ENCODE results near the gene PTOV1. TPM values are rescaled to one million over a fixed set of nuclear protein-coding genes. Genes with fewer than 3 reads are reported as not detected.

Gene PTOV1
- polyA plus RNA-seq, 1 experiment = 67.6 TPM

DNA sequence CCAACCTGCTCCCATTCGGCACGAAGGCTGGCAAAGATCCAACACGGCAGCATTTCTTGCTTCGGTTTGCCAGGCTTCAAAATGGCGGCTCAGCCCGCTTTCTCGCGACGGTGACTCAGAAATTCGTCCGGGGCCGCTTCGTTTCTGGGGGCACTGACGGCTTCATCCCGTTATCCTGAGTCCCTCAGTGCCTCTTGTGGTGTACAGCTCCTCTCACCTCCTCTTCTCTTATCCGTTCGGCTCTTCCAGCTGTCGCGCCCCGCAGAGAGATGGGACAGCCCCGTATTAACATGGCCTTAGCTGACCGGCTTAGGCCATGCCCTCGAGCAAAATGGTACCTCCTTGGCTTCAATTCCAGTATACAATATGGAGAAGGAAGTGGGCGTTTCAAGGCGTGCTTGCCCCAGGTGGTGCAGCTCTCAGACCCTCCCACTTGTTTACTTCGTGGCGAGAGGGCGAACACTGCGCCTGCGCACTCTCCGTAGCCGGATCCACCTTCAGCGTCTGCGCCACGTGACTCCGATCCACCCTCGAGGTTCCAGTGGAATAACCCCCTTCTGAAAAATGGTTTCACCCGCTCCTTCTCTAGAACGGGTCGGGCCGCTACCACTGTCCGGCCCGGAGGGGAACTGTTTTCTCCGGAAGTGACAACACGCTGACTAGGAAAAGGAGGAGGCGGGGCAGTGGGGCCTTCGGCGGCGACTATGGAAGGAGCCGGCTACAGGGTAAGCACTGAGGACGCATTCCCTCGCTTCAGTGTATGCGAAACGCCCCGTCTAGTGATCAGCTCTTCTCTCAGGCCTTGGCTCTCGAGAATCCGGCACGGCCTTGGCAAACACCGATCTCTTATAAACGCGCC, 26.3 kb downstream of the PTOV1 start, which contains the start of the genes AKT1S1 and TBC1D17:
Gene AKT1S1 (minus strand): TSS at position 336 of the 859 bp plus-strand sequence. CDS start 4,060 bp downstream, outside the sequence.
Gene TBC1D17 (plus strand): TSS at position 683 of the 859 bp plus-strand sequence. CDS start 22 bp downstream, at position 705.
- POLR2A ChIA-PET = interaction anchor here (0.6 to 1.2 kb wide), 5 partner anchors 12 to 201 kb away, joined by 3 to 4 read pairs (median 3); partner anchors contain the start of gene PTOV1

DNA sequence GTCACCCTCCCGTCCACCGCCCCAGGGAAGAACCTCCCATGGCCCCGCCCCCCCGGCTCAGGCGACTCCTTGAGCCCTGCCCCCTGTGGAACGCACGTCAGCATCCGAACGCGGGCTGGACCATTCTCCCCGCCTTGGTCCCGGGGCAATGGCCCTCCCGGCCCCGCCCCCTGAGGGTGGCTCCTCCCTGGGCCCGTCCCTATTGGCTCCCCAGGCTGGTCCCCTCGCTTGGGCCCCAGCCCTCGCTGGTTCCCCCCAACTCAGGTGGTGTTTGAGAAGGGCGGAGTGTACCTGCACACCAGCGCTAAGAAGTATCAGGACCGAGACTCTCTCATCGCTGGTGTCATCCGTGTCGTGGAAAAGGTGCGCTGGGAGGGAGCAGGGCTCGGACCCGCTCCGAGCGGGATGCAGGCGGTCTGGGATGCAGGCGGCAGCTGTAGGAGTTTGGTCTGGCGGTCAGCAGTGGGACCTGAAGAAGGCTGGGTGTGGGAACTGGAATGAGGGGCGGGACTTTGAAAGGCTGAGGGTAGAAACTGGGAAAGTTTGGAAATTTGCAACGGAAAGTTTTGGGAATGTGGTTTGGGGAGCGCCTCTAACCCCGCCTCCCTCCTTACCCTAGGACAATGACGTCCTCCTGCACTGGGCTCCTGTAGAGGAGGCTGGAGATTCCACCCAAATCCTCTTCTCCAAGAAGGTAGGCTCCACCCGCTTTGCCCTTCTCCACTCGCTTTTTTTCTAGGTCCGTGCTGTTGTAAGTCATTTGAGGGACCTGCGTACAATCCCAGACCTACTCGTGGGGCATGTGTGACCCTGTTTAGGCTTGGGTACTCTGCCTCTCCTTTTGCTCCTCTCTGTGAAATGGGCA, 27.2 kb downstream of the PTOV1 start:
- TF ChIP-seq, protein P1, sequence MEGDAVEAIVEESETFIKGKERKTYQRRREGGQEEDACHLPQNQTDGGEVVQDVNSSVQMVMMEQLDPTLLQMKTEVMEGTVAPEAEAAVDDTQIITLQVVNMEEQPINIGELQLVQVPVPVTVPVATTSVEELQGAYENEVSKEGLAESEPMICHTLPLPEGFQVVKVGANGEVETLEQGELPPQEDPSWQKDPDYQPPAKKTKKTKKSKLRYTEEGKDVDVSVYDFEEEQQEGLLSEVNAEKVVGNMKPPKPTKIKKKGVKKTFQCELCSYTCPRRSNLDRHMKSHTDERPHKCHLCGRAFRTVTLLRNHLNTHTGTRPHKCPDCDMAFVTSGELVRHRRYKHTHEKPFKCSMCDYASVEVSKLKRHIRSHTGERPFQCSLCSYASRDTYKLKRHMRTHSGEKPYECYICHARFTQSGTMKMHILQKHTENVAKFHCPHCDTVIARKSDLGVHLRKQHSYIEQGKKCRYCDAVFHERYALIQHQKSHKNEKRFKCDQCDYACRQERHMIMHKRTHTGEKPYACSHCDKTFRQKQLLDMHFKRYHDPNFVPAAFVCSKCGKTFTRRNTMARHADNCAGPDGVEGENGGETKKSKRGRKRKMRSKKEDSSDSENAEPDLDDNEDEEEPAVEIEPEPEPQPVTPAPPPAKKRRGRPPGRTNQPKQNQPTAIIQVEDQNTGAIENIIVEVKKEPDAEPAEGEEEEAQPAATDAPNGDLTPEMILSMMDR (IDR thresholded peaks at IDR 0.05; ENCODE audit: insufficient read depth, low read depth, low read length) = no peak
- Histone ChIP-seq H3K4me3 (ENCODE audit: low read depth, low read length) (peak overlapping the region; percentile 83), H3K36me3 (ENCODE audit: control insufficient read depth, insufficient read depth, low read length) (peaks cover 27% of the 10 kb centered on the region), H3K27me3 (ENCODE audit: control insufficient read depth, insufficient read depth, low read length) (no peaks in the 10 kb centered on the region)
- CTCF ChIA-PET = no interaction called here
- POLR2A ChIA-PET = interaction anchor here (1.0 kb wide), 1 partner anchor 50 kb away, joined by 3 read pairs; no protein-coding TSS in a partner anchor
- peak; percentile 72 for DNase-seq (ENCODE audit: low read depth)

More for the DNA sequence above, 26.3 kb downstream of the PTOV1 start, which contains the start of the genes AKT1S1 and TBC1D17:
- no peaks in the 10 kb centered on the region for H3K27me3 ChIP-seq (ENCODE audit: control insufficient read depth, insufficient read depth, low read length)
- CTCF ChIA-PET = interaction anchor here (0.8 kb wide), 1 partner anchor 9 kb away, joined by 3 read pairs; no protein-coding TSS in a partner anchor
- peak; percentile 99 for DNase-seq (ENCODE audit: low read depth)
- TF ChIP-seq, protein P1 (IDR thresholded peaks at IDR 0.05; ENCODE audit: insufficient read depth, low read depth, low read length) = no peak
- peak within 1 kb of the TSS; percentile 83 for H3K4me3 ChIP-seq (ENCODE audit: low read depth, low read length)
- H3K36me3 ChIP-seq (ENCODE audit: control insufficient read depth, insufficient read depth, low read length) = peaks cover 20% of the 10 kb centered on the region

DNA sequence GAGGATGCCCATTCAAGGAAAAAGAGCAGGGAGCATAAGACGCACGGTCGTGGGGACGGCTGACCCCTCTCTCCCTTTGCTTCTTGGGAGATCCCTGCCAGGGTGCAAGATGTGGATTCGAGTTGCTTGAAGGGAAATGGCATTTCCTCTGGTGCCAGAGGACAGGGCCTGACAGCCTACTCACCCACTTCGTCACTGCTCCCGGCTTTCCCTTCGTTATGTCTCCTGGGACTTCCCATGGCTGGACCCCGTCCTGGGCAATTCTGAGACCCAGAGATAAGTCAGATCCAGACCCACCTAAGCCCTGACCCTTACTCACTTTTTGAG, 27.7 kb downstream of the PTOV1 start:
- TF ChIP-seq, protein P1 (IDR thresholded peaks at IDR 0.05; ENCODE audit: insufficient read depth, low read depth, low read length) = no peak
- H3K36me3 ChIP-seq (ENCODE audit: control insufficient read depth, insufficient read depth, low read length) = peaks cover 33% of the 10 kb centered on the region
- CTCF ChIA-PET = no interaction called here
- POLR2A ChIA-PET = no interaction called here
- DNase-seq (ENCODE audit: low read depth) = no peak
- peak overlapping the region; percentile 83 for H3K4me3 ChIP-seq (ENCODE audit: low read depth, low read length)
- H3K27me3 ChIP-seq (ENCODE audit: control insufficient read depth, insufficient read depth, low read length) = no peaks in the 10 kb centered on the region

DNA sequence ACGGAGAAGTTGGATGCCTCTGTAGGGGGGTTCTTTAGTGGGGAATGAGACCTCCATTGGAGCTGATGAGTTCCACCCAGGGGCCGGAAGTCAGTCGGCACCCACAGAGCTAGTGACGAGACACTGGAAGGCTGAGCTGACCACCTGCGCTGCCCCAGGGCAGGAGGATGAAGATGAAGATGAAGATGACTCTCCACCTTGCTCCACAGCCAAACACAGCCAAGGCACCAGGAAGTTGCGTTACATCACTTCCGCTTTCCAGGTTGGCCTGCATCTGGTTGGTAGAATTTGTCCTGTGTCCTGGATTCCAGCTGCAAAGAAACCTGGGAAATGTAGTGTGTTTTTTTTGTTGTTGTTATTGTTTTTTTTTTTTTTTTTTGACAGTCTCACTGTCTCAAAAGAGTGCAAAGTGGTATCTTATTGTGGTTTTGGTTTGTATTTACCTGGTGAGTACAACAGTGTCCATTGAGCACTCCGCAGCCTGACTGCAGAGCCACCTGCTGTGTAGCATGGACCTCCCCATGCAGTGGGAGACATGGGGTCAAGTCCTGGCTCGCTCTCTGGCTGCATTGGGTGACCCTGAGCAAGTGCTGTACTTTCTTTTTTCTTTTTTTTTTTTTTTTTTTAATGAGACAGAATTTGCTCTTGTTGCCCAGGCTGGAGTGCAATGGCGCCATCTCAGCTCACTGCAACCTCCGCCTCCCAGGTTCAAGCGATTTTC, 28.4 kb downstream of the PTOV1 start:
- ChIA-PET POLR2A (no interaction called here), CTCF (interaction anchor here (1.0 kb wide), 1 partner anchor 17 kb away, joined by 3 read pairs; the partner anchor contains the start of gene IL4I1)
- DNase-seq (ENCODE audit: low read depth) = no peak
- no peak overlapping the region for H3K4me3 ChIP-seq (ENCODE audit: low read depth, low read length)
- no peaks in the 10 kb centered on the region for H3K27me3 ChIP-seq (ENCODE audit: control insufficient read depth, insufficient read depth, low read length)
- TF ChIP-seq, protein P1 (IDR thresholded peaks at IDR 0.05; ENCODE audit: insufficient read depth, low read depth, low read length) = no peak
- H3K36me3 ChIP-seq (ENCODE audit: control insufficient read depth, insufficient read depth, low read length) = peaks cover 40% of the 10 kb centered on the region
